ENCODE measurements around the gene ELFN2. TPM values are rescaled to one million over a fixed set of nuclear protein-coding genes. Genes with fewer than 3 reads are reported as not detected.
"Not testable (repeated sequence)": the region's sequence is repeated elsewhere in the genome, so short reads cannot be mapped to it uniquely, and the experiment has no call there.

The ELFN2 gene
- total RNA-seq, 2 experiments from 2014 or later = 0.05 to 0.08 TPM

- Mint-ChIP-seq H3K27me3 (ENCODE audit: low read depth) (peaks cover 3% of the 10 kb centered on the region), H3K36me3 (ENCODE audit: low read depth) (no peaks in the 10 kb centered on the region), H3K4me1 (ENCODE audit: low read depth) (no peaks in the 10 kb centered on the region), H3K27ac (no peak overlapping the region), H3K9me3 (ENCODE audit: insufficient read depth) (no peaks in the 10 kb centered on the region), H3K4me3 (no peak overlapping the region)
- POLR2A ChIA-PET = no interaction called here
- DNase-seq = no peak
- CTCF ChIA-PET = interaction anchor here (1.4 kb wide), 1 partner anchor 16 kb away, joined by 3 read pairs; no protein-coding TSS in a partner anchor
- no peak for ATAC-seq
These were observed 25.1 kb downstream of the ELFN2 start for GRCh38 chr22:37402184-37402506.

DNA sequence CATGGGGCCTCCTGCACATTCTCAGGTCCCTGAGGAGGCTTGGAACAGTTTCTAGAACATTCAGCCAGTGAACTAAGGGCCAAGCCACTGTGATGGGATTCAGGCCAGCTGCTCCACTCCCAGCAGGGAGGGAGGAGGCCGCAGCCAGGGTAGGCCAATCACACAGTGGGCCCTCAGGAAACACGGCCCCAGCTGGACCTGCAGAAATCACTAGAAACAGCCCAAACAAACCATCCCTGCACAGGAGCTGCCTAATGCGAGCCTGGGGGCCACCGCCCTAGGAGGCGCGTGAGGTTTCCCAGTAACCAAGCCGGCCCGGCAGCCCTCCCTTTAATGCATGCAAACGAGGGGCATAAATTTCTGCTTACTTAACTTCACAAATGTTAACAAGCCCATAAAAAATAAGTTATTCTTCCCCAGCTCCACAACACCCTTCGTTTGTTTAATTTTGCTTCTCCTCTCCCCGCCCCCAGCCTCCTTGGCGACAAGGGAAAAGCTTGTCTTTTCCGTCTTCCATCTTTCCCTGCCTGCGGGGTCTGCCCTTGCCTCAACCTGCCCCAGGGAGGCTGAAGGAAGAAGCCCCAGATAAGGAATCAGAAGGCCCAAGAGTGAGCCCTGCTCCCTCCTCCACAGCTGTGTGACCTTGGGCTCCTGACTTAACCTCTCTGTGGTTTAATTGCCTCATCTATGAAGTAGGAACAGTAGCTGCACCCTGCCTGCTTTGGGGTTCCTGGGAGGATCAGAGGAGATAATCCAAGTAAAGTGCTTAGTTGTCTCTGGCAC, 25.7 kb downstream of the ELFN2 start:
- Mint-ChIP-seq H3K27me3 (ENCODE audit: low read depth) (peaks cover 5% of the 10 kb centered on the region), H3K4me1 (ENCODE audit: low read depth) (peaks cover 2% of the 10 kb centered on the region), H3K36me3 (ENCODE audit: low read depth) (no peaks in the 10 kb centered on the region), H3K4me3 (no peak overlapping the region), H3K27ac (no peak overlapping the region), H3K9me3 (ENCODE audit: insufficient read depth) (no peaks in the 10 kb centered on the region)
- ATAC-seq (no peak), DNase-seq (no peak)
- ChIA-PET CTCF (no interaction called here), POLR2A (no interaction called here)

- ChIA-PET CTCF (no interaction called here), POLR2A (no interaction called here)
- no peaks in the 10 kb centered on the region for H3K36me3 Mint-ChIP-seq (ENCODE audit: low read depth)
- H3K4me3 Mint-ChIP-seq = no peak overlapping the region
- H3K27me3 Mint-ChIP-seq (ENCODE audit: low read depth) = peaks cover 6% of the 10 kb centered on the region
- H3K4me1 Mint-ChIP-seq (ENCODE audit: low read depth) = peaks cover 3% of the 10 kb centered on the region
- no peaks in the 10 kb centered on the region for H3K9me3 Mint-ChIP-seq (ENCODE audit: insufficient read depth)
- no peak overlapping the region for H3K27ac Mint-ChIP-seq
- ATAC-seq (no peak), DNase-seq (no peak)
These were observed 26.6 kb downstream of the ELFN2 start for GRCh38 chr22:37400719-37401118.

DNA sequence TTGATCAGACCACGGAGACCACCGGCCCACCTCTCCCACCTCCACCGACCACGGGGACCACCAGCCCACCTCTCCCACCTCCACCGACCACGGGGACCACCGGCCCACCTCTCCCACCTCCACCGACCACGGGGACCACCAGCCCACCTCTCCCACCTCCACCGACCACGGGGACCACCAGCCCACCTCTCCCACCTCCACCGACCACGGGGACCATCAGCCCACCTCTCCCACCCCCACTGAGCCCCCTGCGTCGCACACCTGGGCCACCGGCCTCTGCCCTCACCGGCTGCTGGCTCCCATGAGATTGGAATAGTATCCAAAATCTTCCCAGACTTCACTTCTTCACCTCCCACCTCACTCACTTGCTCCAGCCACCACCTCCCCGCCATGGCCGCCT, 27.8 kb downstream of the ELFN2 start:
- POLR2A ChIA-PET; H3K4me3 Mint-ChIP-seq; H3K4me1 Mint-ChIP-seq (ENCODE audit: low read depth); H3K27ac Mint-ChIP-seq; ATAC-seq; H3K9me3 Mint-ChIP-seq (ENCODE audit: insufficient read depth); H3K36me3 Mint-ChIP-seq (ENCODE audit: low read depth); H3K27me3 Mint-ChIP-seq (ENCODE audit: low read depth); DNase-seq: not testable (repeated sequence)
- CTCF ChIA-PET = interaction anchor here (1.2 kb wide), 1 partner anchor 30 kb away, joined by 3 read pairs; no protein-coding TSS in a partner anchor

GRCh38 chr22:37397226-37397625, 30.1 kb downstream of the ELFN2 start:
- Mint-ChIP-seq H3K4me1 (ENCODE audit: low read depth) (peaks cover 3% of the 10 kb centered on the region), H3K27me3 (ENCODE audit: low read depth) (peaks cover 3% of the 10 kb centered on the region), H3K9me3 (ENCODE audit: insufficient read depth) (no peaks in the 10 kb centered on the region), H3K36me3 (ENCODE audit: low read depth) (no peaks in the 10 kb centered on the region), H3K4me3 (no peak overlapping the region), H3K27ac (no peak overlapping the region)
- no peak for DNase-seq
- ATAC-seq = no peak
- CTCF ChIA-PET = no interaction called here
- POLR2A ChIA-PET = no interaction called here

DNA sequence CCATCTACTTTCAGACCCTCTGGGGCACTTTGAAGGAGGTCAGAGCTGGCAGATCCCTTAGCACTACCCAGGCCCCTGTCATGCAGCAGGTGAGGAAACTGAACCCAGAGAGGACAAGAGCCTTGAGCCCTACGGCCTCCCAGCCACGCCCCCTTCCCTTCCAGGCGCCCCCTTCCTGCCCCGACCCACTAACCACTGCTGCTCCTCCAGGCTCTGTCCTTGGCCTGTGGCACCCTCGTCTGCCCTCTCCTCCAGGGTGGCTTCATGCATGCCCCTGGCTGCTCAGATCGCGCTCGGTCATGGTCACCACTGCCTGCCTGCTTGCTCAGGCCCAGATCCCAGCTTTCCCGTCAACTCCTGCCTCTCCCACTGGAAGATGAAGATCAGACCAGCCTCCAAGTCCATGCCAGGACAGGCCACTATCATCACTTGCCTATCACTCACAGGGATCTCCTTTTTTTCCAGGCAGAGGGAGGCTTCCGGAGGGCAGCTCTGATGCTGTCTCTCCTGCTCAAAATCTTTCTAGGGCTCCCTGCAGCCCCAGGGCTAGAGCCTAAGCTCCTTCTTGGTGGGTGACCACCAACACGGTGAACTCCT, 30.7 kb downstream of the ELFN2 start:
- ChIA-PET CTCF (no interaction called here), POLR2A (no interaction called here)
- Mint-ChIP-seq H3K4me1 (ENCODE audit: low read depth) (peaks cover 3% of the 10 kb centered on the region), H3K9me3 (ENCODE audit: insufficient read depth) (no peaks in the 10 kb centered on the region), H3K27ac (peak overlapping the region; percentile 47), H3K4me3 (no peak overlapping the region), H3K36me3 (ENCODE audit: low read depth) (no peaks in the 10 kb centered on the region), H3K27me3 (ENCODE audit: low read depth) (peaks cover 3% of the 10 kb centered on the region)
- DNase-seq (no peak), ATAC-seq (no peak)

GRCh38 chr22:37394341-37394740, 32.9 kb downstream of the ELFN2 start:
- Mint-ChIP-seq H3K27me3 (ENCODE audit: low read depth) (peaks cover 3% of the 10 kb centered on the region), H3K9me3 (ENCODE audit: insufficient read depth) (no peaks in the 10 kb centered on the region), H3K27ac (no peak overlapping the region), H3K4me3 (no peak overlapping the region), H3K4me1 (ENCODE audit: low read depth) (peaks cover 3% of the 10 kb centered on the region), H3K36me3 (ENCODE audit: low read depth) (no peaks in the 10 kb centered on the region)
- ChIA-PET CTCF (no interaction called here), POLR2A (no interaction called here)
- ATAC-seq (no peak), DNase-seq (no peak)

DNA sequence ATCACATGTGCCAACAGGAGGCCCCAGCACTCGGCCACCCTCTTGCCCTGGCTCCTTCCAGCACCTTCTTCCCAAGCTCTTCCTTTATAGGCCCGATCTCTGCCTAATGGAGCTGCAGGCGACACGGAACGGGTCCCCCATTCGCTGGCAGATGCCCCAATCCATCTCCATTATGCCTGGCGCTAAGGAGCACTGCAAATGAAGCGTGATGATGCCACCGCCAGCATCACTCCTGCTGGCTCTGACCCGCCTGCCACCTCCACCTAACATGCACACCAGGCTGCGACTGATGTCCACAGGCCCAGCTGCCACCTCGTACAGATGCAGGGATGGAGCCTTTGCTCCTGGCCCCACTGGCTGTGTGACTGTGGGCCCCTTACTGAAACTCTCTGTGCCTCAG, 33.5 kb downstream of the ELFN2 start:
- H3K27me3 Mint-ChIP-seq (ENCODE audit: low read depth) = peaks cover 3% of the 10 kb centered on the region
- peaks cover 3% of the 10 kb centered on the region for H3K4me1 Mint-ChIP-seq (ENCODE audit: low read depth)
- DNase-seq (no peak), ATAC-seq (no peak)
- ChIA-PET CTCF (no interaction called here), POLR2A (no interaction called here)
- H3K4me3 Mint-ChIP-seq = no peak overlapping the region
- no peak overlapping the region for H3K27ac Mint-ChIP-seq
- H3K36me3 Mint-ChIP-seq (ENCODE audit: low read depth) = no peaks in the 10 kb centered on the region
- H3K9me3 Mint-ChIP-seq (ENCODE audit: insufficient read depth) = no peaks in the 10 kb centered on the region

DNA sequence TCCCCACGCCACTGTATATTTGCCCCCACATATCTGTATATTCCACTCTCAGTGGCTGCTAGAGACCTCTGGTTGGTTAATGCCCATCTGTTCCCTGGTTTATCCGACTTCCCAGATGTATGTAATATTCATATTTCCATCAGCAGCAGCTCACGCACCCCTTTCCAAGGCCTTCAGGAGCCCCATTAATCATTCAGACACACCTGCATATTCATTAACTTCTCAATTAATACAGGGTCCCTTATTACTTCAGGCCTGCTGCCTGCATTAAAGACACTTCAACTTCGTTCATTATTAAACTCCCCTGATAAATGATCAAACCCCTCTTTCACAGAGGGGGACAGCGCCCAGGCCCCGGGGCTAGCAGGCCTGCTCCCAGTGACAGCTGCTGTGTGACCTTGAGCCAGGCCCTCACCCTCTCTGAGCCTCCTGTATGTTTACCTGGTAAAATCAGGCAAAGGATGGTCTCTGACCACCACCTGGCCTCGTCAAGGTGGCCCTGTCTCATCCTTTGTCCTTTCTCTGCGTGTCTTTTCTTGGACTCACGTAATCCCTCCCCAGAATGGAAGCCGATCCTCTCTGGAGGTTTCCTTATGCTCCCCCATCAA, 34.5 kb downstream of the ELFN2 start:
- Mint-ChIP-seq H3K4me1 (ENCODE audit: low read depth) (peaks cover 3% of the 10 kb centered on the region), H3K36me3 (ENCODE audit: low read depth) (no peaks in the 10 kb centered on the region), H3K27me3 (ENCODE audit: low read depth) (peaks cover 3% of the 10 kb centered on the region), H3K27ac (no peak overlapping the region), H3K9me3 (ENCODE audit: insufficient read depth) (no peaks in the 10 kb centered on the region), H3K4me3 (no peak overlapping the region)
- ATAC-seq (no peak), DNase-seq (no peak)
- CTCF ChIA-PET = no interaction called here
- POLR2A ChIA-PET = no interaction called here

DNA sequence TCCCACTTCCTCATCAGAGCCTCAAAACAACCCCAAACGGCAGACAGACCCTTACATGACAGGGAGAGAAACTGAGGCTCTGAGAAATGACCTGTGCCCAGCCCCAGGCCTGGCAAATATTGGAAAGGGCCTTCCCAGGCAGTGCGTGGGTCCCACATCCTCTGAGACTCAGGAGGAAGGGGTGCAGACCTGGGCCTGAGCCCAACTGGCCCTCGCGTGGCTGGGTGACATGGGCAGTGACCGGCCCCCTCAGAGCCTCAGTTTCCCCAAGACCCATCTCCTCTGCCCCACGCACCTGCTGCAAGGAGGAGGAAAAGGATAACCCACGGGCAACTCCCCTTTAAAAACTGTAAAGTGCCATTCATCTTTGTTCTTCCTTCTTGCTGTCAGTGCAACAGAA, 35.6 kb downstream of the ELFN2 start:
- Mint-ChIP-seq H3K27ac (no peak overlapping the region), H3K27me3 (ENCODE audit: low read depth) (peaks cover 2% of the 10 kb centered on the region), H3K4me1 (ENCODE audit: low read depth) (peaks cover 2% of the 10 kb centered on the region), H3K9me3 (ENCODE audit: insufficient read depth) (no peaks in the 10 kb centered on the region), H3K36me3 (ENCODE audit: low read depth) (no peaks in the 10 kb centered on the region), H3K4me3 (no peak overlapping the region)
- POLR2A ChIA-PET = no interaction called here
- DNase-seq (no peak), ATAC-seq (no peak)
- CTCF ChIA-PET = no interaction called here

- Mint-ChIP-seq H3K4me1 (ENCODE audit: low read depth) (no peaks in the 10 kb centered on the region), H3K9me3 (ENCODE audit: insufficient read depth) (no peaks in the 10 kb centered on the region), H3K27ac (no peak overlapping the region), H3K36me3 (ENCODE audit: low read depth) (no peaks in the 10 kb centered on the region), H3K27me3 (ENCODE audit: low read depth) (no peaks in the 10 kb centered on the region), H3K4me3 (no peak overlapping the region)
- CTCF ChIA-PET = no interaction called here
- DNase-seq (no peak), ATAC-seq (no peak)
- POLR2A ChIA-PET = no interaction called here
These were observed 37.2 kb downstream of the ELFN2 start for GRCh38 chr22:37390075-37390474.

- DNase-seq (no peak), ATAC-seq (no peak)
- no peaks in the 10 kb centered on the region for H3K9me3 Mint-ChIP-seq (ENCODE audit: insufficient read depth)
- no peak overlapping the region for H3K4me3 Mint-ChIP-seq
- no peaks in the 10 kb centered on the region for H3K27me3 Mint-ChIP-seq (ENCODE audit: low read depth)
- H3K36me3 Mint-ChIP-seq (ENCODE audit: low read depth) = no peaks in the 10 kb centered on the region
- no peak overlapping the region for H3K27ac Mint-ChIP-seq
- POLR2A ChIA-PET = no interaction called here
- no peaks in the 10 kb centered on the region for H3K4me1 Mint-ChIP-seq (ENCODE audit: low read depth)
- CTCF ChIA-PET = no interaction called here
These were observed 38.7 kb downstream of the ELFN2 start for GRCh38 chr22:37388538-37388937.
